Raji (cell line): ENCODE results near the gene CASP6.

Experiments used
- POLR2A ChIP-seq: IDR thresholded peaks from 2 replicates; pipeline ENCODE4 v1.6.1; 2011; ENCODE audit warnings: low read depth, low read length, control low read depth; ENCODE audit not compliant: insufficient read depth

Gene CASP6

DNA sequence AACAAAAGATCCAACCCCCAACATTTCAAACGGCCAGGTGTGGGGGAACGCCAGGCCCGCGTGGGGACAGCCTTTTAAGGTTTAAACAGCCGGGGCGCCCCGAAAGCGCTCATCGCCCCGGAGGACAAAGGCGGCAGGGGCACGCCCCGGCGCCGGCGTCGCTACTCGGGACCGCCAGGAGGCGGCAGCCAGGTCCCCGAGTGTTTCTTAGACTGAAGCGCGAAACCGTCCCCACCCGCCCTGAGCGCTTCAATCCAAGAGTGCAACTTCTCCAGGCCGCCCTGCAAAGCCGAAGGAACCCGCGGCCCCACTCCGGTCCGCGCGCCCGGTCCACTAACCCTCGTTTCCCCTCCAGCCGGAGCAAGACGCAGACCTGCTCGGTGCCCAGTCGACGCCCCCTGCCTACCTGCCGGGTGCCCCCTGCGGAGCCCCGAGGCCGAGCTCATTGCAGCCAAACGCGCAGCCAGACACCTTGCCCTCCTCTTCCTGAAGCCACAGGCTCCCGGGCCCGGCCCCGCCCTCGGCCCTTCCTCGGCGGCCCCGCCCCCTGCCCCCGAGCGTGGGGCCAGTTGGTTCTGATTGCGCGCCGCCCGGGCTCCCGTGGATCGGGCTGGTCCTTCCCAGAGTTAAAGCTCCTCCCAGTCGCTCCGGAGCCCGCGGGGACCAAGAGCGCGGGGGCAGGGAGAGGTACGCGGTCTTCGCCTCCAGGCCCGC is at the start of gene CASP6:
Gene CASP6, minus strand, starts transcription at position 496 of the 714 bp plus-strand sequence. Its CDS starts 50 bp downstream, at position 446.
- TF ChIP-seq POLR2A: peak; percentile 54

DNA sequence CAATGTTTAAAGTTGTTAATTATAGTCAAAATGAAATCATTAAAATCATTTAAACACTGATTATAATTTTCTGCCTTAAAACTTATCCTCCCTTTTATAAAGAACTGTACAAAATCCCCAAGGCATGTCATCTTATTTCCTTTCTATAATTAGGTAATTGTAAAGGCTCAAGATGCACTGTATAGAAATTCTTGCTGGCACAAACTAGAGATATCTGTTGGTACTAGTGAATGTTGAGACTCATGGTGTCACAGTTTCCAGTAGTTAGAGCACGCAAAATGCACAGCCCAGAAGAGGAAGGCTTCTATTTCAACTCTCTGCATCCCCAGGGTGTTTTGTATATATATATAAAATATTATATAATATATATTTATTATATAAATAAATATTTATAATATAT is 49.3 kb upstream of the CASP6 start:
- TF ChIP-seq POLR2A: no peak

DNA sequence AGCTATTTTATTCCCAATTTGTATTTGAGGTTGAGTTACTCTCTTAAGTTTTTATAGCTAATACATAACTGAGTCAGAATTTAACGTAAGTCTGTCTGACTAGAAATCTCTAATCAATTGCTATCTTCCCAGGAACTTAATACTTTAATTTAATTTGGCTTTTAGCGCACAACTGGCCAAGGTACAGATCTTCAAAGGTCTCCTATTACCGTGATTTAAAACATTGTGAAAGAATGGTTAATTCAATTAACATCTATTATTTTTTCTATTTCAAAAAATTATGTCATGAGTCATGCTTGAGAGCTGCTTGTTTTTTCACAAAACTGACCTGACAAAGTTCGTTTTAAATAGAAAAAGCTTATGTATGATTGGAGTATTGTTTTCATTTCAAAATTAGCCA is 48.6 kb upstream of the CASP6 start:
- no peak for TF ChIP-seq POLR2A

DNA sequence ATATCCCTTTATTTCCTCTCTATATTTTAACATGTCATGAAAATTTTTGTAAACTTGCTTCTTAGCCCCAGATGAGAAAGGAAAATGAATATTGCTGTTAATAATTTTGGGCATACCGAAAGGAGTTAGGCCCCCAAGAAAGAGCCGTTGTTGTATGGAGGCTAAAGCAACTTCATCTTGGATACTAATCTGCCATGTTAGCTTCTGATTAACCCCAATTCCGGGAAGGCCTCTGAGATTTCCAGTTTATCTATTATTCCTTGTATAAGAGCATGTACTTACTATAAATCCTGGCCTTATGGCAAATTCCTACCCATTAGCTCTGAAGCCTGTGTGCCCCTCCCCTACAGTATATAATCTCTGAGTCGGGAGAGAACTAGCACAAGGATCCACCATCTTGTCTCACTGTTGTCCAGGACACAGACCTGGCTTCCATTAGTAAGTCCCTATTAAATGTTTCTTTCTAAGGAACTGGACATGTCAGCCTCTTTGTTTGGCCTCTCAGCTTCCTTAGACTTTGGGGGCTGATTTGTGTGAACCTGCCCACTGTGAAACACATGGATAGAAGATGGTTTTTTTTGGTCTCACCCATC is 47.5 kb upstream of the CASP6 start:
- no peak for TF ChIP-seq POLR2A

DNA sequence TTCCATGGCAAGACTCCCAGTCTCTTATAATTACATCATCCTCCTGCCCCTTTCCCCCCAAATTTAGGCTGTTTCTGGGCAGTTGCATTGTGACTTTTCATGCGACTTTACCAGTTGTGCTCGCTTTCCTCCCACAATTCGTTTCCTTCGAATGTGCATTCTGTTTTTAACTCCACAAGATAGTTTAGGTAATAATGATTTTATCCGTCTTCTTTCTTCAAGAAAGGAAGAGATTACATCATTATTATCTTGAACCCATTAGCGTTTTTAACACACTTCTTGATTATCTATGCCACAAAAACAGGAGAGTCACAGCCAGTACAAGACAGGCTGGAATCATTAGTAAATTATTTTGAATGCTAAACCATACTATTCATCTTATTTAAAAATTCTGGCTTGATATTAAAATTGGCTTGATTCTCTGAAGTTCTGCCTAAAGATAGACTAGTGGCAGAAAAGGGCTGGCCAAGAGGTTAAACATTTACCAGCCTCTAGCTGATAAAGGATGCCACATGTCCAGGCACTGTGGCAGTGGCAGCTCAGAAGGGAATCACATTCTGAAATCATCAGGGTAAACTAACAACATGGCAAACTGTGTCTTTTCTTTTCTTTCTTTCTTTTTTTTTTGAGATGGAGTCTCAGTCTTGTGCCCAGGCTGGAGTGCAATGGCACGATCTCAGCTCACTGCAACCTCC is 46.3 kb upstream of the CASP6 start:
- no peak for TF ChIP-seq POLR2A

DNA sequence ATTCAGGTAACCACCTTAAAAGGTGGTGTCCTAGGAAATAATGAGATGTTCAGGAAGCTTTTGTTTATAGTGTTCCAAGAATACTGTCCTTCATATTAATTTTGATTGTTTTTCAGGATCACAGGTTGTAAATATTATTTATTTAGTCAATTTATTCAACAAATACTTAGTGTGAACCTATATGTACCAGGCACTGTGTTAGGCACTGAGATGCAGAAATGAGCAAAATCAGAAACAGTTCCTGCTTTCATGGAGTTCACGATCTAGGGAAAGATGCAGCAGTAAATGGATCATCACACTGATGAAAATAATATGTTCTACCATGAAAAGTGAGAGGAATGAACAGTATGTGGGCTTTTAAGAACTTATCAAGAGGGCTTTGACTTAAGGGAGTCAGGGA is 44.9 kb upstream of the CASP6 start:
- TF ChIP-seq POLR2A: no peak

DNA sequence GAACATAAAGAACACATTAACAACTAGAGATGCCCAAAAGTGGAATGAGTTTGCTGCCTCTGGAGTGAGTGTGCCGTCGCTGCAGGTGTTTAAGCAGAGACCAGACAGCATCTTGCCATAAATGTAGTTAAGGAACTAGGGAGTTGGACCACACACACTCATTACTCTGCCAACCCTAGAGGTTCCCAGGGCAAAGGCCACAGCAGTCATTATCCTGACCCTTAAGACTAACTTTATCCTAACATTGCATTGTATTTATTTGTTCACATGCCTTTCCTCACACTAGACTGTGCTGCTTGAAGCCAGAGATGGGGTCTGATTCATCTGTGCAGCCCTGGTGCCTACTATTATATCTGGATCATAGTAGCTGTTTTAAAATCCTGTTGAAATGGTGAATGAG is 43.5 kb upstream of the CASP6 start:
- no peak for TF ChIP-seq POLR2A

DNA sequence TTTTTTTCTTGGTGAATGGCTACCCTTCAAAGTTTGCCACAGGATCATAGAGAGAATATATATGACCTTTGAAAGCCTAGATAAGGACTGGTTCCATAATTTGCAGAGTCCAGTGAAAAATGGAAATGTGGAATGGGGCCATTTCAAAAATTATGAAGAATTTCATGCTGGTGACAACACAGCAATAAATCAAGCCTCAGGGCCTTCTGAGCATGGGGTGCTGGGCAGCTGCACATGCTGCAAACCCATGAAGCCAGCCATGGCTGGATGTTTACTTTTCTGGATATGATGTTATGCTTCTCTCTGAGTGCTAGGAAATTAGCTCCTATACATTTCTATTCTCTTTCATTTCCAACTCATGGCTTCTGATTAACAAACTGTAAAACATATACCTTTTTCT is 42.6 kb upstream of the CASP6 start:
- no peak for TF ChIP-seq POLR2A

DNA sequence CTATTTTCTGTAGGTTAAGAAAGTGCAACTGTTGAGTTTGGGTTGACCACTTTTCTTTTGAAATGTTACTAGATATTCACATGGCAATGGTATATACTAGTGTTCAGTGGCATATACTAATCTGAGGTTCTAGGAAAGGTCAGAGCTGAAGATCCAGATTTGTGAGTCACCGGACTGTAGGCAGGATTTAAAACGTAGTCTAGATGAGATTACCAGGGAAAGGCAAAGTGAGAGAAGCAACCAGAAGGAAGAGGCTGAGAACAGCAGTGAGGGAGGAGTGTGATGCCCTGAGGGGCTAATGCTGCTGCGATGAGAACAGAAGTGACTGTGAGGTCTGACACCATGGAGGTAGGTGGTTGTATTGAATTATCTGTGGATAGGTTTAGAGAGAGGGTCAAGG is 36.3 kb upstream of the CASP6 start:
- TF ChIP-seq POLR2A: no peak

DNA sequence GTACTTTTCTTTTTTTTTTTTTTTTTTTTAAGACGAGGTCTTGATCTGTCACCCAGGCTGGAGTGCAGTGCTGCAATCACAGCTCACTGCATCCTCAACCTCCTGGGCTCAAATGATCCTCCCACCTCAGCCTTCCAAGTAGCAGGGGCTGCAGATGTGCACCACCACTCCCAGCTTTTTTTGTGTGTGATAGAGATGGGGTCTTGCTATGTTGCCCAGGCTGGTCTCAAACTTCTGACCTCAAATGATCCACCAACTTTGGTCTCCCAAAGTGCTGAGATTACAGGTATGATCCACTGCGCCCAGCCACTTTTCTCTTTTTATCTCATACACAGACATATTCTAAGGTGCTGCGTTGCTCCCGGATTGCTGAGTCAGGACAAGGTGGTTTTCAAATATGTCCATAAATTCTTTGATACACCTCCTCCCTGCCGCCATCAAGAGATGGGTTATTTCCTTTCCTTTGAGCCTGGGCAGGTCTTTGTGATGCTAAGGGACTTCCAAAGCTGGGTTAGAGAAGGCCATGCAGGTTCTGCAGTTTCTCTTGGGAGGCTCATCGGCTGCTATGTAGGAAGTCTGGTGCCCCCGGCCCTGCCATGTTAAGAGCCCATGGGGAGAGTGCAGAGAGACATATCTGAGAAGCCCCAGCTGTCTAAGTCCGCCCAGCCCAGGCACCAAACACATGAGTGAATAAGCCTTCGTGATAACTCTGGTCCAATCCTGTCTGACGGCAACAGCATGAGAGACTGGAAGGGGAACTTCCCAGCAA is 35.0 kb upstream of the CASP6 start:
- no peak for TF ChIP-seq POLR2A

DNA sequence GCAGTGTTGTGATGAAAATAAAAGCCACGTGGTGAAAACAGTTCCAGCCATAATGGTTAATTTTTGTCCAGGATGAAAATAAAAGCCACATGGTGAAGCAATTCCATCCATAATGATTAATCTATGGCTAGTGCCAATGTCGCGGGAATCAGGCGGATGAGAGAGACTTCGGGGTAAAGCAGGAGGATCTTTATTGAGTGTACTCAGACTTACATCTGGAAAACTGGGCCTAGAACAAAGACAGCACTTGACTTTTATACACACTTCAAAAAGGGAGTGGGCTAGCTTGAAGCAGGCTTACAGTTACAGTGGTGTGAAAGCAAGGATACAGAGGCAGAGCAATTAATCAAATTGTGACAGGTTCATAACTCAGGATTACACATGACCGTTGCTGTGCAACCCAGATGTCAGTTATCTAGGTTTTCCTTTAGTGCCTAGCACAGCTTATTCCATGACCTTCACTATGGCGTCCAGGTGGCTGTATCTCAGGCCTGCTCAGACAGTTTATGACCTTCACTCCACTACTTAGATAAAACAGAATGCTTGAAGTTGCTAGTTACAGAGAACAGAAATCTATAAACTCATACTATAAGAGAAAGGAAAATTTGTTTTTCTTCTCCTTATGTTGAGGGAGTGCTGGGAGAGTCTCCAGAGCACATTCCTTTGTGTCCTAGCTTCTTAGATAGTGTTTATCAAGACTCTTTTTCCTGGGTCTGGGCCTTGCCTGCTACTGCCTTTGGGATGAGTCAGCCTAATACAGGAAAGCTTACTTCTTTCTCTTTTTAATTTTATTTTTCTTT is 32.5 kb upstream of the CASP6 start:
- no peak for TF ChIP-seq POLR2A

DNA sequence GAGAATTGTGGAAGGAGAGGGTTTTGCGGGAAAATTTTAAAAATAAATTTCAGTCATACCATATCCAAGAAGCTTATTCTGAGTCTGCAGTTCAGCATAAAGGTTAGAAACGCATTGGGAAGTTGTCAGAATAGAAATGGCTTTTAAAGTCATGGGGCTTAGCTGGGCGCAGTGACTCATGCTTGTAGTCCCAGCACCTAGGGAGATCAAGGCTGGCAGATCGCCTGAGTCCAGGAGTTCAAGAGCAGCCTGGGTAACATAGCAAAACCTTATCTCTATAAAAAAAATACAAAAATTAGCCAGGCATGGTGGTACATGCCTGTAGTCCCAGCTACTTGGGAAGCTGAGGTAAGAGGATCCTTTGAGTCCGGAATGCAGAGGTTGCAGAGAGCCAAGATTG is 30.5 kb upstream of the CASP6 start:
- TF ChIP-seq POLR2A: no peak

DNA sequence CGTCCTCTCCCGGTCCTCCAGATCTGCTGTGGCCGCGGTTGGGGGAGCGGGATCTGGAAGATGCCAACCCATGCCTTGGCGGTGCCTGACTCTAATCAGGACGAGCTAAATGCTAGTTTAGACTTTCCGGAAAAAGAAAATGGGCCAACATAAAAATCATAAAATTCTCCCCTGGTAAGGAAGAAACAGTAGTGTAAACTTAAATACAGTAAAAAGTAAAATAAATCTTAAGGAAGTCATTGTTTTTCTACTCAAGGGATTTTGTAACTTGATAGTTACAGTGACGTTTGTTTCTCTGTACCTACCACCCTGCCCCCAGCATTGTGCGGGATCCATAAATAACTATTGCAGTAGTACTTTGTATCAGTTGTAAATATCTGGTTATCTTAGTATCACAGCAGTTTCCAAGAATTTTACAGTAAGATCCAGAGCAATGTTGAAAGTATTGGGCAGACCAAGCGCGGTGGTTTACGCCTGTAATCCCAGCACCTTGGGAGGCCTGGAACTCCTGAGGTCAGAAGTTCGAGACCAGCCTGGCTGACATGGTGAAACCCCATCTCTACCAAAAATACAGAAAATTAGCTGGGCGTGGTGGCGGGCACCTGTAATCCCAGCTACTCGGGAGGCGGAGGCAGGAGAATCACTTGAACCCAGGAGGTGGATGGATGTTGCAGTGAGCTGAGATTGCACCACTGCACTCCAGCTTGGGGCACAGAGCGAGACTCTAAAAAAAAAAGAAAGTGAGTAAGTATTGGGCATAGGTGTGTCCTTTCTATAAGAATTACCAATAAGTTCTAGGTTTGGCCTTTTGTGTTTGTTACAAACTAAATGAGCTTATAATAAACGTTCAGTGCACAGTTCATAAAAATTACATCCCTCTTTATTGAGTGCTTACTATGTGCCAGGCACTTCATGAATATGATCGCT is 27.6 kb upstream of the CASP6 start:
- TF ChIP-seq POLR2A: no peak

DNA sequence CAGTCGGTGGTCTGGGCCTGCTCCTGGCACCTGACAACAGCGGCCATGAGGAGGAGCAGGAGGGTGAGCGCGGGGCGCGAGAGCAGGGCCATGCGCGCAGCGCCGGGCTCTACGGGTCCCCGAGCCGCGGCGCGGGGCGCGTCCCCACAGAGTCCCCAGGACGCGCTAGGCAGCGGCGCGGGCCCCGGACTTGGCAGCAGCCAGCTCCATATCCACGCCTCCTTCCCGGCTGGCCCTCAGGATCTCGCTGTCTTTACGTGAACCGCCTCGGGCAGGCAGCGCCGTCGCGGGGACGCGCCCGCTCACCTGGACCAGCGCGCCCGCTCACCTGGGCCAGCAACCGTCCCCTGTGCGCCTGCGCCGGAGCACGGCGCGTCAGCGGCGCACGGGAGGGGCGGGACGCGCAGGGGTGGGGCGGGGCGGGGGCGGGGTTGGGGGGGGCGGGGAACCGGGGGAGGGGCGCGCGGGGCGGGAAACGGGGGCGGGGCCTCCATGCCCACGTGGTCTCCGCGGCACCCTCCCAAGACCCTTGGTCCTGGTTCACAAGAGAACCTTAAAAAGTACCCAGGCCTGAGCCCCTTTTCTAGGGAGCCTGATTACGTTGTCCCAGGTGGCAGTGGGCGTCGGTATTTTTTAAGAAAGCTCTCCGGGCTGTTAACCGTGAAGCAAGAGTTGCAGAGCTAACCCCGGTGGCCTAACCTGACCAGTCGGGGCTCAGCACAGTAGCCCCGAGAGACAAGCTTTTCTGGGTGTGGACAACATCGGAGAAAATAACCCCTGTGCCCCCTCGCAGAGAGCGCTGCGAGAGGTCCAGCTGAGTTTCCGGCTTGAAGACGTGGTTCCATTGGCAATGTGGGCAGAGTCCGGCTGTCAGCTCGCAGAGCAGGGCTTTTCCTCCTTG is 26.7 kb upstream of the CASP6 start, which contains the start of gene PLA2G12A:
Gene PLA2G12A, minus strand, starts transcription at position 353 of the 901 bp plus-strand sequence. Its CDS starts 261 bp downstream, at position 92.
- TF ChIP-seq POLR2A: peak; percentile 92
